ENCODE results near the gene RABIF.

The RABIF gene

GRCh38 chr1:202888221-202888530 lies 773 bp downstream of the RABIF start:
- Histone ChIP-seq H3K36me3 (replicated peaks) (peaks cover 9% of the 10 kb centered on the region), H3K27me3 (replicated peaks) (no peaks in the 10 kb centered on the region), H3K27ac (peak overlapping the region; percentile 66), H3K4me3 (ENCODE audit: low read depth, low read length) (peak overlapping the region; percentile 83)
- in situ Hi-C loops (cut with HindIII; ENCODE audit: low pct_ligation_motif_present, low sequenced_read_pairs): no loop called here
- TF ChIP-seq CTCF (IDR thresholded peaks at IDR 0.05; ENCODE audit: low read depth, low read length, missing control alignments): no peak
- peak; percentile 39 for DNase-seq

DNA sequence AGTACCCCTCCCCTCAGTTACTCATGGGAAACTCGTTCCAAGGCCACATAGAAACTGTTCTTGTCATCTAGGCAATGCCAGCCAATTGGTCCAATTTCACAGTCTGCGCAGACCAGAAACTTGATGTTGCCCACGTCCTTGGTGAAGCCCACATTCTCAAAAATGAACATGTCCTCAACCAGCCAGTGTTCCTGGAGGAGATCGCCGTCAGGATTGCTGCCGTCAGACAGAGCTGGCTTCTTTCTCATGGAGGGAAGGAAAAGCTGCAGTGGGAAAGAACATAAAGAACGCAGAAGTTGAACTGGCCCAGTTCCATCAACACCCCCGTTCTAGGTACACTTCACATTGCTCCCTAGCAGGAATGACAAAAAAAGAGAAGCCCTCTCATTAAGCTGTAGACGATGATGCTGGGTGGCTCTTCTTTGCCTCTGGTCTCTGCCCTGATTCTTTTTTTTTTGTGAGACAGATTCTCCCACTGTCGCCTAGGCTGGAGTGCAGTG lies 7.9 kb downstream of the RABIF start:
- Histone ChIP-seq H3K4me3 (ENCODE audit: low read depth, low read length) (no peak overlapping the region), H3K36me3 (replicated peaks) (peaks cover 10% of the 10 kb centered on the region), H3K27me3 (replicated peaks) (no peaks in the 10 kb centered on the region), H3K27ac (no peak overlapping the region)
- no peak for DNase-seq
- no peak for TF ChIP-seq CTCF (IDR thresholded peaks at IDR 0.05; ENCODE audit: low read depth, low read length, missing control alignments)
- in situ Hi-C loops (cut with HindIII; ENCODE audit: low pct_ligation_motif_present, low sequenced_read_pairs): no loop called here

DNA sequence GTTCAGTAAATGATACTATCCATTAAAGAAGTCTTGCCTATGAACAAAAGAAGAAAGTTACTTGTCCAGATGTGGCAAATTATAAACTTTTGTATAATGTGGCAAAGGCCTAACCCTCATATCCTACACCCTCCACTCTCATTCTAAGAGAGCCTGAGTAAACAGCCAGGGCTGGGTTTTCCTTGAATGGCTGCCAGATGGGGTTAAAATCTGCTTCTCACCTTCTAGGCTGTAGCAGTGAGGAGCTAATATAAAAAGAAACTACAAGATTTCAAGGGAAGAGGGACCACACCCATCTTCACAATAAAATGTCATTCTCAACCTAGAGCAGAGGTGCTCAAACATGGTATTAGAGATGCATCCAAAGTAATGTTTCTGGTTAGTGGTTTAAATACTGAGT lies 8.9 kb downstream of the RABIF start:
- Histone ChIP-seq H3K27ac (no peak overlapping the region), H3K4me3 (ENCODE audit: low read depth, low read length) (no peak overlapping the region), H3K27me3 (replicated peaks) (no peaks in the 10 kb centered on the region), H3K36me3 (replicated peaks) (peaks cover 10% of the 10 kb centered on the region)
- TF ChIP-seq CTCF (IDR thresholded peaks at IDR 0.05; ENCODE audit: low read depth, low read length, missing control alignments): no peak
- in situ Hi-C loops (cut with HindIII; ENCODE audit: low pct_ligation_motif_present, low sequenced_read_pairs): no loop called here
- no peak for DNase-seq

GRCh38 chr1:202879128-202879527 lies 9.8 kb downstream of the RABIF start:
- peaks cover 10% of the 10 kb centered on the region for H3K36me3 ChIP-seq (replicated peaks)
- H3K27me3 ChIP-seq (replicated peaks): no peaks in the 10 kb centered on the region
- in situ Hi-C loops (cut with HindIII; ENCODE audit: low pct_ligation_motif_present, low sequenced_read_pairs): no loop called here
- no peak overlapping the region for H3K27ac ChIP-seq
- no peak for DNase-seq
- H3K4me3 ChIP-seq (ENCODE audit: low read depth, low read length): no peak overlapping the region
- TF ChIP-seq CTCF (IDR thresholded peaks at IDR 0.05; ENCODE audit: low read depth, low read length, missing control alignments): no peak

DNA sequence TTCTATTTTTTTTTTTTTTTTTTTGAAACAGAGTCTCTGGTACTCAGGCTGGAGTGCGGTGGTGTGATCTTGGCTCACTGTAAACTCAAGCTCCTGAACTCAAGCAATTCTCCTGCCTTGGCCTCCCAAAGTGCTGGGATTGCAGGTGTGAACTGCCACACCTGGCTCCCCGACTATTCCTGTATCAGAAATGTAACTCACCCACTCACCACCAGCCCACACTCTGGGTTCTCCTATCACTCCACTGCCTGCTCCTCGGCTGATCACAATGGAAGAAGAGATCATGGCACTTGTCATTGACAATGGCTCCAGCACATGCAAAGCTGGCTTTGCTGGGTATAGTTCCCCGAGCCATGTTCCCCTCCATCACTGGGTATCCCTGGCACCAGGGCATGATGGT lies 15.9 kb downstream of the RABIF start:
- in situ Hi-C loops (cut with HindIII; ENCODE audit: low pct_ligation_motif_present, low sequenced_read_pairs): no loop called here
- Histone ChIP-seq H3K4me3 (ENCODE audit: low read depth, low read length) (no peak overlapping the region), H3K27me3 (replicated peaks) (no peaks in the 10 kb centered on the region), H3K27ac (no peak overlapping the region), H3K36me3 (replicated peaks) (no peaks in the 10 kb centered on the region)
- no peak for TF ChIP-seq CTCF (IDR thresholded peaks at IDR 0.05; ENCODE audit: low read depth, low read length, missing control alignments)
- no peak for DNase-seq

GRCh38 chr1:202871367-202871766 lies 17.6 kb downstream of the RABIF start:
- DNase-seq: no peak
- no peaks in the 10 kb centered on the region for H3K36me3 ChIP-seq (replicated peaks)
- no peaks in the 10 kb centered on the region for H3K27me3 ChIP-seq (replicated peaks)
- no peak overlapping the region for H3K4me3 ChIP-seq (ENCODE audit: low read depth, low read length)
- H3K27ac ChIP-seq: no peak overlapping the region
- in situ Hi-C loops (cut with HindIII; ENCODE audit: low pct_ligation_motif_present, low sequenced_read_pairs): no loop called here
- no peak for TF ChIP-seq CTCF (IDR thresholded peaks at IDR 0.05; ENCODE audit: low read depth, low read length, missing control alignments)

All from brain microvascular endothelial cell (primary cell).